Coronary artery (tissue), 2 donors: ENCODE results near the gene B3GAT1.
A peak's percentile ranks its signal among the peaks of the same experiment; 100 is the strongest.

Experiments used
- DNase-seq: peaks from one replicate; pipeline ENCODE4 v3.0.0-alpha.2; 2017; ENCODE audit warnings: low spot score
- H3K27ac ChIP-seq, 2 donors: fragments of 200-600 bp; sonication (generic); one replicate each; pipeline ENCODE4 v1.5.1; 2016 to 2019
- H3K4me3 ChIP-seq: fragments of 200-600 bp; sonication (generic); 2 replicates; pipeline ENCODE4 v1.5.1; 2016; ENCODE audit warnings: mild to moderate bottlenecking, moderate library complexity
- CTCF ChIP-seq: fragments of 200-600 bp; sonication (generic); IDR thresholded peaks from one replicate; pipeline ENCODE4 v1.5.1; 2019; ENCODE audit warnings: antibody characterized with exemption

Gene B3GAT1

GRCh38 chr11:134360050-134360835 lies 51.8 kb downstream of the B3GAT1 start:
- peak; percentile 55 for TF ChIP-seq CTCF

GRCh38 chr11:134359646-134360045 lies 52.4 kb downstream of the B3GAT1 start:
- no peak for TF ChIP-seq CTCF
- no peak overlapping the region for H3K4me3 ChIP-seq
- DNase-seq: no peak
- no peak overlapping the region for H3K27ac ChIP-seq

More at GRCh38 chr11:134360050-134360835, 51.8 kb downstream of the B3GAT1 start:
- no peak for DNase-seq
- no peak overlapping the region for H3K27ac ChIP-seq
- no peak overlapping the region for H3K4me3 ChIP-seq

GRCh38 chr11:134358856-134359490 lies 53.1 kb downstream of the B3GAT1 start:
- no peak for DNase-seq
- Histone ChIP-seq H3K27ac (no peak overlapping the region), H3K4me3 (no peak overlapping the region)
- no peak for TF ChIP-seq CTCF

GRCh38 chr11:134358165-134358855 lies 53.7 kb downstream of the B3GAT1 start:
- Histone ChIP-seq H3K4me3 (no peak overlapping the region), H3K27ac (no peak overlapping the region)
- TF ChIP-seq CTCF: no peak
- no peak for DNase-seq

- Histone ChIP-seq H3K27ac (no peak overlapping the region), H3K4me3 (no peak overlapping the region)
- no peak for TF ChIP-seq CTCF
- no peak for DNase-seq
Measured at GRCh38 chr11:134357545-134357839, 54.5 kb downstream of the B3GAT1 start.

GRCh38 chr11:134356656-134357544 lies 55.1 kb downstream of the B3GAT1 start:
- Histone ChIP-seq H3K27ac (no peak overlapping the region), H3K4me3 (no peak overlapping the region)
- TF ChIP-seq CTCF: no peak
- DNase-seq: no peak
